Kidney (tissue), 14 donors: ENCODE data around the gene REV3L. TPM values are rescaled to one million over a fixed set of nuclear protein-coding genes. Genes with fewer than 3 reads are reported as not detected.

Experiments
- DNase-seq, 5 donors: peaks; one replicate each; pipeline ENCODE4 v3.0.0-alpha.2; 2013 to 2020
- FAIRE-seq: peaks from 2 replicates; lab custom pipeline; 2012; peaks lifted over from hg19 to GRCh38; lab: Jason Lieb, UNC
- H3K27ac ChIP-seq, 2 donors: one replicate each; pipeline ENCODE4 v1.7.0; 2013; ENCODE audit warnings: low read depth in 2 of 2, low read length in 2 of 2, inconsistent platforms in 1 of 2
- H3K27me3 ChIP-seq: one replicate; pipeline ENCODE4 v1.7.1; 2013; ENCODE audit warnings: low read length, inconsistent platforms; ENCODE audit not compliant: control insufficient read depth, insufficient read depth
- H3K36me3 ChIP-seq, 3 donors: one replicate each; pipeline versions ENCODE4 v1.7.0 to v1.7.1; 2013; ENCODE audit warnings: low read length in 3 of 3, control low read depth in 1 of 3, inconsistent platforms in 1 of 3; ENCODE audit not compliant: insufficient read depth in 3 of 3, control insufficient read depth in 2 of 3
- H3K4me1 ChIP-seq, 3 donors: one replicate each; pipeline versions ENCODE4 v1.7.0 to v1.7.1; 2013; ENCODE audit warnings: low read length in 3 of 3, inconsistent platforms in 1 of 3, low read depth in 1 of 3; ENCODE audit not compliant: control insufficient read depth in 2 of 3, insufficient read depth in 2 of 3
- H3K4me3 ChIP-seq, 3 donors: one replicate each; pipeline versions ENCODE4 v1.7.0 to v1.8.1; 2013; ENCODE audit warnings: low read length in 3 of 3, control low read depth in 1 of 3, inconsistent platforms in 1 of 3
- H3K9ac ChIP-seq, 3 donors: one replicate each; pipeline versions ENCODE4 v1.7.0 to v1.7.1; 2013; ENCODE audit warnings: low read length in 3 of 3, control low read depth in 1 of 3, inconsistent platforms in 1 of 3
- H3K9me3 ChIP-seq, 3 donors: one replicate each; pipeline versions ENCODE4 v1.7.0 to v1.7.1; 2013; ENCODE audit warnings: low read length in 3 of 3, control low read depth in 1 of 3, inconsistent platforms in 1 of 3; ENCODE audit not compliant: control insufficient read depth in 2 of 3, insufficient read depth in 1 of 3
- CTCF ChIP-seq: IDR thresholded peaks from 3 replicates; pipeline ENCODE4 v1.5.1; 2012; ENCODE audit warnings: mild to moderate bottlenecking, moderate library complexity, borderline replicate concordance; ENCODE audit not compliant: insufficient read depth; ENCODE audit errors: extremely low read depth
- intact Hi-C: fragments of 100-400 bp; cut with DNase I; formaldehyde crosslinking; loops from one replicate; pipeline ENCODE4 v1.11.1; 2022
- polyA plus RNA-seq: library from polyadenylated mRNA; stranded (reverse); fragments of 350-450 nt; fragmentation: Illumina TruSeq; extraction: RNeasy Lipid Tissue Mini Kit (QIAGEN cat#74804); gene quantifications from one replicate; pipeline ENCODE4 v1.2.3, GENCODE V29; 2014; ENCODE audit warnings: low read depth, low replicate concordance; ENCODE audit not compliant: insufficient read depth
- total RNA-seq: library from RNA; stranded (reverse); fragmentation: NEBNext Ultra II Directional; extraction: Animal tissue kit (Norgen Biotek cat#: 25700); gene quantifications from one replicate; pipeline ENCODE4 v1.2.1, GENCODE V29; 2021
- donor health status: control.
- donor health status: control.
- donor health status: control.
- donor health status: control.
- donor health status: control.
- donor health status: DM: yes; HTN: yes; CAD: no.
- donor health status: Normal renal cell carcinoma (clear cell type).

The REV3L gene
- total and polyA plus RNA-seq, 2 donors from 2014 or later, result 4.4 to 30.0 TPM

GRCh38 chr6:111354758-111355555, 128.1 kb downstream of the REV3L start:
- no peak overlapping the region for H3K27ac ChIP-seq
- DNase-seq (no peak), FAIRE-seq (no peak)
- H3K36me3 ChIP-seq, result peaks cover 0 to 2% (median 0%) of the 10 kb centered on the region in 3 donors
- no peaks in the 10 kb centered on the region for H3K9me3 ChIP-seq
- intact Hi-C loops, result no loop called here
- H3K4me1 ChIP-seq, result peaks cover 0 to 4% (median 0%) of the 10 kb centered on the region in 3 donors
- TF ChIP-seq CTCF, result no peak
- H3K27me3 ChIP-seq, result no peaks in the 10 kb centered on the region
- no peak overlapping the region for H3K4me3 ChIP-seq
- no peak overlapping the region for H3K9ac ChIP-seq

GRCh38 chr6:111353912-111354462, 129.0 kb downstream of the REV3L start:
- intact Hi-C loops, result no loop called here
- H3K27me3 ChIP-seq, result no peaks in the 10 kb centered on the region
- peaks cover 0 to 2% (median 0%) of the 10 kb centered on the region in 3 donors for H3K36me3 ChIP-seq
- H3K4me3 ChIP-seq, result no peak overlapping the region
- no peak for FAIRE-seq
- H3K4me1 ChIP-seq, result peaks cover 0 to 4% (median 0%) of the 10 kb centered on the region in 3 donors
- DNase-seq, result no peak
- no peak for TF ChIP-seq CTCF
- H3K9me3 ChIP-seq, result no peaks in the 10 kb centered on the region
- no peak overlapping the region for H3K27ac ChIP-seq
- H3K9ac ChIP-seq, result no peak overlapping the region

GRCh38 chr6:111347589-111347988, 135.4 kb downstream of the REV3L start:
- no peak for FAIRE-seq
- H3K9ac ChIP-seq, result no peak overlapping the region

More at GRCh38 chr6:111347589-111347988, 135.4 kb downstream of the REV3L start:
- Histone ChIP-seq H3K4me1 (no peaks in the 10 kb centered on the region), H3K4me3 (no peak overlapping the region), H3K27me3 (no peaks in the 10 kb centered on the region), H3K27ac (no peak overlapping the region), H3K36me3 (no peaks in the 10 kb centered on the region), H3K9me3 (no peaks in the 10 kb centered on the region)
- intact Hi-C loops, result no loop called here
- no peak for DNase-seq
- TF ChIP-seq CTCF, result no peak
